ENCODE measurements around the gene SPCS1. TPM values are rescaled to one million over a fixed set of nuclear protein-coding genes. Genes with fewer than 3 reads are reported as not detected.
A peak's percentile ranks its signal among the peaks of the same experiment; 100 is the strongest.
"Not testable (repeated sequence)": the region's sequence is repeated elsewhere in the genome, so short reads cannot be mapped to it uniquely, and the experiment has no call there.

Gene SPCS1
- 43.3 TPM for total RNA-seq

- peak; percentile 93 for DNase-seq
Observed at GRCh38 chr3:52705688-52706686, at the start of gene SPCS1, which contains the start of gene GLT8D1. Gene SPCS1 (plus strand): TSS chr3:52706106. CDS start chr3:52706247, 141 bp downstream. Gene GLT8D1 (minus strand): TSS chr3:52705791. CDS start chr3:52700460, 5,331 bp downstream.

GRCh38 chr3:52660046-52660445 is 45.9 kb upstream of the SPCS1 start:
- DNase-seq, result no peak

- no peak for DNase-seq
Observed at GRCh38 chr3:52663098-52663497, 42.8 kb upstream of the SPCS1 start.

GRCh38 chr3:52670621-52671521 is 35.0 kb upstream of the SPCS1 start:
- no peak for DNase-seq

- no peak for DNase-seq
Observed at GRCh38 chr3:52671676-52672075, 34.2 kb upstream of the SPCS1 start.

GRCh38 chr3:52676201-52676600 is 29.7 kb upstream of the SPCS1 start:
- DNase-seq, result not testable (repeated sequence)

GRCh38 chr3:52678265-52679198 is 27.4 kb upstream of the SPCS1 start:
- no peak for DNase-seq

GRCh38 chr3:52679199-52679538 is 26.7 kb upstream of the SPCS1 start:
- no peak for DNase-seq

- no peak for DNase-seq
Observed at GRCh38 chr3:52679811-52680210, 26.1 kb upstream of the SPCS1 start.

GRCh38 chr3:52681596-52681995 is 24.3 kb upstream of the SPCS1 start:
- DNase-seq, result no peak

- peak; percentile 22 for DNase-seq
Observed at GRCh38 chr3:52682016-52682415, 23.9 kb upstream of the SPCS1 start.

GRCh38 chr3:52683611-52684010 is 22.3 kb upstream of the SPCS1 start:
- no peak for DNase-seq

GRCh38 chr3:52684184-52684583 is 21.7 kb upstream of the SPCS1 start:
- DNase-seq, result no peak

GRCh38 chr3:52685285-52685708 is 20.6 kb upstream of the SPCS1 start:
- DNase-seq, result peak; percentile 88

- DNase-seq, result peak; percentile 98
Observed at GRCh38 chr3:52685709-52686691, 19.9 kb upstream of the SPCS1 start, which contains the start of the genes GNL3 and PBRM1. Gene GNL3 (plus strand): TSS chr3:52686032. CDS start chr3:52686093, 61 bp downstream. Gene PBRM1 (minus strand): TSS chr3:52685913.

- DNase-seq, result peak; percentile 11
Observed at GRCh38 chr3:52688266-52688665, 17.6 kb upstream of the SPCS1 start.

- DNase-seq, result no peak
Observed at GRCh38 chr3:52689151-52689550, 16.8 kb upstream of the SPCS1 start.

GRCh38 chr3:52690560-52690959 is 15.3 kb upstream of the SPCS1 start:
- DNase-seq, result no peak

GRCh38 chr3:52693071-52693470 is 12.8 kb upstream of the SPCS1 start:
- DNase-seq, result no peak
